OCI-LY1 (cell line): ENCODE data around the gene ZCCHC8.
"Not testable (repeated sequence)": the region's sequence is repeated elsewhere in the genome, so short reads cannot be mapped to it uniquely, and the experiment has no call there.

Experiments
- H2AFZ ChIP-seq: fragments of 200-600 bp; sonication (generic), shearing (Covaris generic); 2 replicates; pipeline ENCODE4 v1.6.0; 2014; ENCODE audit warnings: antibody characterized with exemption, mild to moderate bottlenecking, low read length
- H3F3A ChIP-seq: fragments of 200-600 bp; sonication (generic), shearing (Covaris generic); 2 replicates; pipeline ENCODE4 v1.6.0; 2014; ENCODE audit warnings: mild to moderate bottlenecking, antibody characterized with exemption, low read length, moderate library complexity; ENCODE audit not compliant: insufficient read depth
- H3K27ac ChIP-seq: fragments of 200-600 bp; sonication (generic); 2 replicates; pipeline ENCODE4 v1.5.1; 2014; ENCODE audit warnings: low read length, mixed run types, mild to moderate bottlenecking, low read depth; ENCODE audit not compliant: poor library complexity, severe bottlenecking
- H3K27me3 ChIP-seq: fragments of 200-600 bp; sonication (generic); 2 replicates; pipeline ENCODE4 v1.6.0; 2014; ENCODE audit warnings: antibody characterized with exemption, mild to moderate bottlenecking, low read length, moderate library complexity; ENCODE audit not compliant: insufficient read depth
- H3K36me3 ChIP-seq: fragments of 200-600 bp; sonication (generic); 2 replicates; pipeline ENCODE4 v1.6.1; 2014; ENCODE audit warnings: mild to moderate bottlenecking, antibody characterized with exemption, low read length, moderate library complexity, mixed read lengths; ENCODE audit not compliant: insufficient read depth
- H3K4me1 ChIP-seq: fragments of 200-600 bp; sonication (generic); 2 replicates; pipeline ENCODE4 v1.5.1; 2014; ENCODE audit warnings: mild to moderate bottlenecking, low read length, moderate library complexity; ENCODE audit not compliant: insufficient read depth, severe bottlenecking
- H3K4me2 ChIP-seq: fragments of 200-600 bp; sonication (generic), shearing (Covaris generic); 2 replicates; pipeline ENCODE4 v1.6.1; 2014; ENCODE audit warnings: low read length
- H3K4me3 ChIP-seq: fragments of 200-600 bp; sonication (generic); 2 replicates; pipeline ENCODE4 v1.5.1; 2014; ENCODE audit warnings: low read length, low read depth, mild to moderate bottlenecking, mixed read lengths; ENCODE audit not compliant: poor library complexity, severe bottlenecking
- H3K79me2 ChIP-seq: fragments of 200-600 bp; shearing (Covaris generic); 2 replicates; pipeline ENCODE4 v1.6.1; 2016; ENCODE audit warnings: mixed run types, low read length, mixed read lengths; ENCODE audit not compliant: insufficient read depth
- H3K9ac ChIP-seq: fragments of 200-600 bp; sonication (generic), shearing (Covaris generic); 2 replicates; pipeline ENCODE4 v1.6.1; 2014; ENCODE audit warnings: mild to moderate bottlenecking, low read length, mixed read lengths
- H3K9me2 ChIP-seq: fragments of 200-600 bp; sonication (generic), shearing (Covaris generic); 2 replicates; pipeline ENCODE4 v1.6.1; 2014; ENCODE audit warnings: low read depth, mild to moderate bottlenecking, low read length, mixed read lengths
- H3K9me3 ChIP-seq: fragments of 200-600 bp; shearing (Covaris generic); 2 replicates; pipeline ENCODE4 v1.6.1; 2014; ENCODE audit warnings: low read length, mixed read lengths
- H4K20me1 ChIP-seq: fragments of 200-600 bp; sonication (generic), shearing (Covaris generic); 2 replicates; pipeline ENCODE4 v1.6.0; 2016; ENCODE audit warnings: mild to moderate bottlenecking, low read length; ENCODE audit not compliant: insufficient read depth
- EZH2 ChIP-seq: fragments of 200-600 bp; sonication (generic), shearing (Covaris generic); IDR thresholded peaks from 2 replicates; pipeline ENCODE4 v1.8.0; 2017; ENCODE audit warnings: borderline replicate concordance, mixed run types, mild to moderate bottlenecking, antibody characterized with exemption, low read length, moderate library complexity, mixed read lengths
- TF ChIP-seq, protein P1 (sequence below): fragments of 200-600 bp; sonication (generic), shearing (Covaris generic); IDR thresholded peaks from 2 replicates; pipeline ENCODE4 v1.5.1; 2017; ENCODE audit warnings: mild to moderate bottlenecking, antibody characterized with exemption, low read length, moderate library complexity, mixed read lengths

ZCCHC8 gene

DNA sequence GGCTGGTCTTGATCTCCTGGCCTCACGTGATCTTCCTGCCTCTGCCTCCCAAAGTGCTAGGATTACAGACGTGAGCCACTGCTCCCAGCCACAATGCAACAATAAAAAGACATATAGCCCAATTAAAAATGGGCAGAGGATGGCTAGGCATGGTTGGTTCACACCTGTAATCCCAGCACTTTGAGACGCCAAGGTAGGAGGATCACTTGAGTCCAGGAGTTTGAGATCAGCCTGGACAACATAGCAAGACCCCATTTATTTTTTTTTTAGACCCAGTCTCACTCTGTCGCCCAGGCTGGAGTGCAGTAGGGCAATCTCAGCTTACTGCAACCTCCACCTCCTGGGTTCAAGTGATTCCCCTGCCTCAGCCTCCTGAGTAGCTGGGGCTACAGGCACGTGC is 56.7 kb downstream of the ZCCHC8 start:
- not testable (repeated sequence) for H4K20me1 ChIP-seq, H3F3A ChIP-seq, H3K9ac ChIP-seq, H3K9me3 ChIP-seq, H3K27me3 ChIP-seq, H2AFZ ChIP-seq, H3K4me3 ChIP-seq, H3K4me2 ChIP-seq, H3K79me2 ChIP-seq, H3K4me1 ChIP-seq, H3K27ac ChIP-seq, H3K36me3 ChIP-seq, H3K9me2 ChIP-seq

DNA sequence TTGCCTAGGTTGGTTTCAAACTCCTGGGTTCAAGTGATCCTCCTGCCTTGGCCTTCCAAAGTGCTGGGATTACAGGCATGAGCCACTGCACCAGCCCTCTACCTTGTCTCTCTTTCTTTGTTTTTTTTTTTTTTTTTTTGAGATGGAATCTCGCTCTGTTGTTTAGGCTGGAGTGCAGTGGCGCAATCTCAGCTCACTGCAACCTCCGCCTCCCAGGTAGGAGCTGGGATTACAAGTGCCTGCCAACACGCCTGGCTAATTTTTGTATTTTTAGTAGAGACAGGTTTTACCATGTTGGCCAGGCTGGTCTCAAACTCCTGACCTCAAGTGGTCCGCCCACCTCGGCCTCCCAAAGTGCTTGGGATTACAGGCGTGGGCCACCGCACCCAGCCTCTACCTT is 61.9 kb downstream of the ZCCHC8 start:
- H3K4me2 ChIP-seq, H3K9me2 ChIP-seq, H2AFZ ChIP-seq: not testable (repeated sequence)

DNA sequence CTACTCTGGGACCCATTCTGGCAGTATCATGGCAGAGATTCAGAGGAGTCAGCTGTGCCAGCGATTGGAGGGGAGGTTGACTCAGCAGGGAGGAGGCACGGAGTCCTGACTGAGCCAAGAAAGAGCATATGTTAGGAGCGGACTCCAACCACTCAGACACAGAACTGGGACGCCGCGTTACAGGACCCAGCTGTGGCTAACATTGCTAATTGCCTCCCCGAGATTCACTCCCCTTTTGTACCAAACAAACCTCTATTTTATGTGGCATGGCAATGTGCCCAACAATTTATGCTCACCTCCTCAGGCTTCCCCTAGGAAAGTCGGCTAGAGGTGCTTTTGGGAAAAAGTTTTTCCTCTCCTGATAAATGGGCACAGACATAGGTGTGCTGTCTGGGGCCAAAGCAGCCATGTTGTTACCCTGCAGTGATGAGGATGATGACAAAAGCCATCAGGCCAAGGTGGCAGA is 63.0 kb downstream of the ZCCHC8 start:
- no peak overlapping the region for H2AFZ ChIP-seq
- TF ChIP-seq, protein P1, sequence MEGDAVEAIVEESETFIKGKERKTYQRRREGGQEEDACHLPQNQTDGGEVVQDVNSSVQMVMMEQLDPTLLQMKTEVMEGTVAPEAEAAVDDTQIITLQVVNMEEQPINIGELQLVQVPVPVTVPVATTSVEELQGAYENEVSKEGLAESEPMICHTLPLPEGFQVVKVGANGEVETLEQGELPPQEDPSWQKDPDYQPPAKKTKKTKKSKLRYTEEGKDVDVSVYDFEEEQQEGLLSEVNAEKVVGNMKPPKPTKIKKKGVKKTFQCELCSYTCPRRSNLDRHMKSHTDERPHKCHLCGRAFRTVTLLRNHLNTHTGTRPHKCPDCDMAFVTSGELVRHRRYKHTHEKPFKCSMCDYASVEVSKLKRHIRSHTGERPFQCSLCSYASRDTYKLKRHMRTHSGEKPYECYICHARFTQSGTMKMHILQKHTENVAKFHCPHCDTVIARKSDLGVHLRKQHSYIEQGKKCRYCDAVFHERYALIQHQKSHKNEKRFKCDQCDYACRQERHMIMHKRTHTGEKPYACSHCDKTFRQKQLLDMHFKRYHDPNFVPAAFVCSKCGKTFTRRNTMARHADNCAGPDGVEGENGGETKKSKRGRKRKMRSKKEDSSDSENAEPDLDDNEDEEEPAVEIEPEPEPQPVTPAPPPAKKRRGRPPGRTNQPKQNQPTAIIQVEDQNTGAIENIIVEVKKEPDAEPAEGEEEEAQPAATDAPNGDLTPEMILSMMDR, result no peak
- no peak for TF ChIP-seq EZH2
- no peak overlapping the region for H3K4me3 ChIP-seq
- H3K9ac ChIP-seq, result no peak overlapping the region
- H3K9me2 ChIP-seq, result no peaks in the 10 kb centered on the region
- H3K27me3 ChIP-seq, result no peaks in the 10 kb centered on the region; the same call in 1 of the 2 replicates
- H3K79me2 ChIP-seq, result no peaks in the 10 kb centered on the region
- no peaks in the 10 kb centered on the region for H3K9me3 ChIP-seq
- H3K36me3 ChIP-seq, result no peaks in the 10 kb centered on the region
- H3K4me2 ChIP-seq, result no peak overlapping the region
- H3F3A ChIP-seq, result no peaks in the 10 kb centered on the region
- H3K27ac ChIP-seq, result no peak overlapping the region
- no peaks in the 10 kb centered on the region for H3K4me1 ChIP-seq
- no peaks in the 10 kb centered on the region for H4K20me1 ChIP-seq

More for the DNA sequence above, 61.9 kb downstream of the ZCCHC8 start:
- not testable (repeated sequence) for H3K79me2 ChIP-seq, H3K36me3 ChIP-seq, H4K20me1 ChIP-seq, H3K27ac ChIP-seq, H3K9me3 ChIP-seq, H3K4me1 ChIP-seq, H3K27me3 ChIP-seq, H3K9ac ChIP-seq, H3K4me3 ChIP-seq, H3F3A ChIP-seq

DNA sequence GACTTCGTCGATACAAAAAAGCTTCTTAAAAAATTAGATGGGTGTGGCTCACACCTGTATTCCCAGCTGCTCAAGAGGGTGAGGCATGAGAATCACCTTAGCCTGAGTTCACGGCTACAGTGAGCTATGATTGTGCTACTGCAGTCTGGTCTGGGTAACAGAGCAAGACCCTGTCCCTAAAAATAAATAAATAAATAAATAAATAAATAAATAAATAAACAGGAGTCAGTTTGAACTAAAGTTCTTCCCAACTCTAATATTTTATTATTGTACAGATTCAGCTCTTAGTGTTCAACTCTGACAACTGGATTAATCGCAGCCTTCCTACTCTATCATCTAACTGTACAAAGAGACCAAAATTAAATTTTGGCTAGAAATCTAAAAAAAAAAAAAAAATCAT is 65.5 kb downstream of the ZCCHC8 start:
- H2AFZ ChIP-seq, result no peak overlapping the region
- H3K79me2 ChIP-seq, result no peaks in the 10 kb centered on the region
- H3F3A ChIP-seq, result no peaks in the 10 kb centered on the region
- no peak for TF ChIP-seq EZH2
- TF ChIP-seq, protein P1, result no peak
- no peaks in the 10 kb centered on the region for H3K4me1 ChIP-seq
- no peaks in the 10 kb centered on the region for H3K9me2 ChIP-seq
- H3K9me3 ChIP-seq, result no peaks in the 10 kb centered on the region
- H4K20me1 ChIP-seq, result no peaks in the 10 kb centered on the region
- H3K36me3 ChIP-seq, result no peaks in the 10 kb centered on the region
- no peak overlapping the region for H3K27ac ChIP-seq
- H3K27me3 ChIP-seq, result no peaks in the 10 kb centered on the region; the same call in 1 of the 2 replicates
- no peak overlapping the region for H3K9ac ChIP-seq
- H3K4me3 ChIP-seq, result no peak overlapping the region
- H3K4me2 ChIP-seq, result no peak overlapping the region

DNA sequence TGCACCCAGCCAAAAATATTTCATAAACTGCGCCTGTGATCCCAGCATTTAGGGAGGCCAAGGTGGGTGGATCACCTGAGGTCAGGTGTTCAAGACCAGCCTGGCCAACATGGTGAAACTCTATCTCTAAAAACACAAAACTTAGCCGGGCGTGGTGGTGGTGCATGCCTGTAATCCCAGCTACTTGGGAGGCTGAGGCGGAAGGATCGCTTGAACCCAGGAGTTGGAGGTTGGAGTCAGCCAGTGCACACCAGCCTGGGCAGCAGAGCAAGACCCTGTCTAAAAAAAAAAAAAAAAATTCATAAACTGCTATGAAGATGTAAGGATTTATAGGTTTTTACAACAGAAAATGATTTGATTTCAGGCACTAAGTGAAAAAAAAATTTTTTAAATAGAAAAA is 71.7 kb downstream of the ZCCHC8 start:
- H3K27me3 ChIP-seq, H2AFZ ChIP-seq, H3K9me3 ChIP-seq, H3F3A ChIP-seq, H4K20me1 ChIP-seq, H3K4me2 ChIP-seq, H3K9ac ChIP-seq, H3K36me3 ChIP-seq, H3K79me2 ChIP-seq, H3K9me2 ChIP-seq, H3K4me3 ChIP-seq, H3K27ac ChIP-seq: not testable (repeated sequence)
- H3K4me1 ChIP-seq, result peaks cover 11% of the 10 kb centered on the region
